HG03025 (cell line): ENCODE results near the gene THAP2.
A peak's percentile ranks its signal among the peaks of the same experiment; 100 is the strongest.
"Not testable (repeated sequence)": the region's sequence is repeated elsewhere in the genome, so short reads cannot be mapped to it uniquely, and the experiment has no call there.

Source experiments
- ATAC-seq: cut with Tn5 transposase; IDR thresholded peaks from one replicate; pipeline ENCODE4 v1.9.1; 2021; ENCODE audit warnings: mild to moderate bottlenecking, moderate library complexity; ENCODE audit not compliant: unreplicated experiment, low FRiP score

THAP2 gene

DNA sequence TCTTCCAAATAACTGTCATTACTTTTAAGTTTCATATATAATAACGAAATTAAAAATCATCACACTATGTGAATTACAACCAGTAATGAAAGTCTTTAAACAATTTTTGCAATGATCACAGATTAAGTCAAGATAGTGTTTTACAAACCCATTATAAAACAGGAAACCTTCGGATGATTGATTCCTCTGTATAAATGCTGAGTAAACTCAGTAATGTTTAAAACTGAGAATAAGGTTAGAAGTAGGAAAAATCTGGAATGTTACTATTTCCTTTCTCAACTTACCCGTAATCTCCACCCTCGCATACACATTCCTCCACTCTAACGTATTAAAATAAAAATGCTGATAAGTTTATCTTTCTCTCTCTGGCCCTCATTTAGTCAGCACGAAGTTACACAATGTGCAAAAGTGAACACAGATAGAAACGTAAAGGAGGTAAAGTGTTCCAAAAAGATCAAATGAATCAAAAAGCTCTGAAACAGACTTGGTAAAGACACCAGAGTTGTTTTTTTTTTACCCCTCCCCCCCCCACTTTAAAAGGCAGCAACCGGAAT is 2.0 kb upstream of the THAP2 start:
- ATAC-seq, result no peak

DNA sequence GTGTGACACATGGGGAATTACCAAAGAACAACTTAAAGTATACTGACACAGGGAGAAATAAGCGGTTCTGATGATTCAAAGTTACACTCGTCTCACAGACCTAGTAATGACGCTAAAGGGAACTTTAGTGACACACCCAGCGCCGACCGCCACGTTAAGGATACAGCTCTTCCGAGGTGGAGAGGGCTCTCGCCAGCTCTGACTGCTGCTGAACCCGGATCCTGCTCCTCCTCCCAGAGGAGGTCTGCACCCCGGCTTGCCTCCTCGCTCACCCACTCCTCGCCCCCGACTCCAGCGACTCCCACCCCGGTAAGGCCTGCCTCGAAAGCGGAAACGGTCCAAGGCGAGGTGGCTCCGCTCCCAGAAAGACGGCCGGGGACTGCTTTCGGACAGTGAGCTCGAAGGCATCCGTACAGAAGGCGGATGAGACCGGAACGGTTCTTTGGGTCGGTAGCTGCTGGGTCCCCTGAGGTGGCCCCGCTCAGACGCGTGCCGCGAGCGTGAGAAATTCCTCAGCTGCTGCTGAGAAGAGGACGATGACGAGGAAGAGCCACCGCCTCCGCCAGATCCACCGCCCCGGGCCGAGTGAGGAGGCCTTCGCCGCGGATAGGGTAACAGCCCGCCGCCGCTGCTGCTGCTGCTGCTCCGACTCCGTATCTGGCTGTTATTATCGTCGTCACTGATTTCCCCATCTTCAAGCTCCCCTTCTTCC is 1.1 kb upstream of the THAP2 start:
- peak; percentile 18 for ATAC-seq

DNA sequence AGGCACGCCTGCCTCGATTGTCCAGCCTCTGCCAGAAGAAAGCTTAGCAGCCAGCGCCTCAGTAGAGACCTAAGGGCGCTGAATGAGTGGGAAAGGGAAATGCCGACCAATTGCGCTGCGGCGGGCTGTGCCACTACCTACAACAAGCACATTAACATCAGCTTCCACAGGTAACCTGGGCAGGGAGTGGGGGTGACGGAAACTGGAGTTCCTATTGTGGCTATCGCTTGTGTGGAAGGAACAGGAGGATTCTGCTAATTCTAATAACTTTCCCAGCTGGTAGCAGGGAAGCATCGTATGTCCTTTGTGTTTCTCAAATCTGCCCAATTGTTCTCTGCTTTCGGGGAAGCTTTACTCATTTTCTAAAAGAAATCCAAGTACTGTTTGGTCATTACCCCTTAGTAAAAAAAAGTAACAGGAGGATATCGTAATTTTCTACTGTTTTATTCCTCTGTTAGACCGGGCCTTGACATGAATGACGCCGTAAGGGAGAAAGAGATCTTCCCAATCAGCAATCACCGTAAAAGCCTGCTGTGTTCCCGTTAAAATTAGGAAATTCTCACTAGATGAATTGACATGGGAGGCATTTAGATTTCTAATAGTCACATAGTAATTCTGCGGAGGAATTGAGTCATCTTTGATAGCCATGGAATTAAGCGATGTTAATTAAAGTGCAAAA is 449 bp downstream of the THAP2 start:
- no peak for ATAC-seq

DNA sequence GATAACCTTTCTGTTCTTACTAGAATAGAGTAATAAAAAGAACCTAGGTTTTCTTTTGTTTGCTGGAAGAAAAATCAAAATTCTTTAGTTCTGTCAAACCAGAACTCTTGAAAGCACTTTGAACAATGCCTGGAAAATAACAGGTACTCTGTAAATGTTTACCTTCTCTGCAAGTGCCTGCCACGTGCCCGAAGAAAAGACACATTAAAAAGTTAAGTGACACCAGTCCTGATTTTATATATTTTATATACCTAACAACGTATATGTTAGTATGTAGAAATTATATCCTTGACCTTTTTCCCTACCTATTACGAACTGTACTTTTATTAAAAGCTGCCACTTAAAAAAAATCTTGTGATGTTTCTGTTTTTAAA is 976 bp downstream of the THAP2 start:
- ATAC-seq, result no peak

DNA sequence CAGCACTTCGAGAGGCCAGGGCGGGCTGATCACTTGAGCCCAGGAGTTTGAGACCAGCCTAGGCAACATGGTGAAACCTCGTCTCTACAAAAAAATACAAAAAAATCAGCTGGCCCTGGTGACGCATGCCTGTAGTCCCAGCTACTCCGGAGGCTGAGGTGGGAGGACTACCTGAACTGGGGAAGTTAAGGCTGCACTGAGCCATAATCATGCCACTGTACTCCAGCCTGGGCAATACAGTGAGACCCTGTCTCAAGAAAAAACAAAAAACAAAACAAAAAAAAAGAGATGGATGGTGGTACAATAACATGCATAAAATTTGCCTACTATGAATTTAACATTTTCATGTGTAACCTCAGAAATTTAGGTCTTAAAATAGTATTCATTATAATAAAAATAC is 2.2 kb downstream of the THAP2 start:
- no peak for ATAC-seq

DNA sequence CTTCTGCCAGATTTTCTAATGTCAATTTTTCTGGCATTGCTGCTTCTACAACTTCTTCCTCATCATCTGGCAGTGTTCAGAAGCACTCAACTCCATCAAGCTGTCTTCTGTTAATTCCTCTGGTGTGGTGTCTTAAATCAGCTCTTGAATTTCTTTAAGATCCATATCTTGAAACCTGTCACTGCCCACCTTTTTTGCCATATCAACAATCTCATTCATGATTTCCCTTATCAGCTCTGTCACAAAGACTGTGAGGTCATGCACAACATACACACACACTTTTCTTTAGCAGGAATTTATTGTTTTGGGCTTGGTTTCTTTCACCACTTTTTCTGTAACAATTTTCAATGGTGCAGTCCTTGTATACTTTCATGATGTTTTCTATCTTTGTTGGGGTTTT is 7.2 kb downstream of the THAP2 start:
- ATAC-seq, result no peak

DNA sequence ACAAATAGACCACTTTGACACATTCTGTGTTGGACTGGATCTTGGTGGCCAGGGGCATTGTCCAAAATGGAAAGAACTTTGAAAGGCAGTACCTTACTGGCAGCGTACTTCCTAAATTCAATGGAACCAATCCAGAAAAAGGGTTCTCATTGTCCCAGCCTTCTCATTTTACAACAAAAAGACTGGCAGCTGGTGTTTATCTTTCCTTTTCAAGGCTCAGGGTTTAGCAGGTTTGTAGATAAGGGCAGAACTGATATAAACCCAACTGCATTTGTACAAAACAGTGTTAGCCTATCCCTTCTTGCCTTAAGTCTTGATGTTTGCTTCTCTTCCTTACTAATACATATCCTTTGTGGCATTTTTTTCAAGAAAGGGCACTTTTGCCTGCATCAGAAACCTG is 7.7 kb downstream of the THAP2 start:
- ATAC-seq, result no peak

GRCh38 chr12:71682466-71682865 is 18.4 kb downstream of the THAP2 start:
- ATAC-seq, result no peak

DNA sequence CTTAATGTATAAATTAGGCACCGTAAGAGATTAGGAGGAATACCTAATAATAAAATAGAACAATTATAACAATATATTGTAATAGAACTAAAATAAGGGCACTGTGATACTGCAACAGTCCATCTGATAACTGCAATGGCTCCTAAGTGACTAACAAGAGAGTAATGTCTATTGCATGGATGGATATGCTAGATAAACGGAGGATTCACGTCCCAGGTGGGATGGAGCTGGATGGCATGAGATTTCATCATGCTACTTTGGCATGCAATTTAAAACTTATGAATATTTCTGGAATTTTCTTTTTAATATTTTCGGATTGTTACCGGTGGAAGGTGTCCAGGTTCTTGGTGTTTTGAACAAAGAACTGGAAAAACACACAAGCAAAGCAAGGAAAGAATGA is 19.5 kb downstream of the THAP2 start:
- ATAC-seq, result no peak

- ATAC-seq, result no peak
Measured at GRCh38 chr12:71684081-71684480, 20.0 kb downstream of the THAP2 start.

DNA sequence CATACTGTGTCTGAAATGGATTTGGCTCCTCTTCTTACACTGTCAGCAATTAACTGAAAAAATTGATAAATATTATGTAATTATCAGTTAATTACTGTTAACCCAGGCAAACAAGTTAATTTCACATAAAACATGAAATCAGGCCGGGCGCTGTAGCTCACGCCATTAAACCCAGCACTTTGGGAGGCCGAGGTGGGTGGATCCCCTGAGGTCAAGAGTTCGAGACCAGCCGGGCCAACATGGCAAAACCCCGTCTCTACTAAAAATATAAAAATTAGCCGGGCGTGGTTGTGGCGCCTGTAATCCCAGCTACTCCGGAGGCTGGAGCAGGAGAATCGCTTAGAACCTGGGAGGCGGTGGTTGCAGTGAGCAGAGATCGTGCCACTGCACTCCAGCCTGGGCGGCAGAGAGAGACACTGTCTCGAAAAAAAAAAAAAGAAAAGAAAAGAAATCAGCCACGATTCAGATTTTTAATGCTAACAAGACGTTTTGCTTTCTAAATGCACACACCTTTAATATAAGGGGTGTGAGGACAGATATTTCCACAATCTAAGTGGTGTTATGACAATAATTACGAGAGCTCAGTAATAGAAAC is 21.3 kb downstream of the THAP2 start:
- ATAC-seq, result no peak

DNA sequence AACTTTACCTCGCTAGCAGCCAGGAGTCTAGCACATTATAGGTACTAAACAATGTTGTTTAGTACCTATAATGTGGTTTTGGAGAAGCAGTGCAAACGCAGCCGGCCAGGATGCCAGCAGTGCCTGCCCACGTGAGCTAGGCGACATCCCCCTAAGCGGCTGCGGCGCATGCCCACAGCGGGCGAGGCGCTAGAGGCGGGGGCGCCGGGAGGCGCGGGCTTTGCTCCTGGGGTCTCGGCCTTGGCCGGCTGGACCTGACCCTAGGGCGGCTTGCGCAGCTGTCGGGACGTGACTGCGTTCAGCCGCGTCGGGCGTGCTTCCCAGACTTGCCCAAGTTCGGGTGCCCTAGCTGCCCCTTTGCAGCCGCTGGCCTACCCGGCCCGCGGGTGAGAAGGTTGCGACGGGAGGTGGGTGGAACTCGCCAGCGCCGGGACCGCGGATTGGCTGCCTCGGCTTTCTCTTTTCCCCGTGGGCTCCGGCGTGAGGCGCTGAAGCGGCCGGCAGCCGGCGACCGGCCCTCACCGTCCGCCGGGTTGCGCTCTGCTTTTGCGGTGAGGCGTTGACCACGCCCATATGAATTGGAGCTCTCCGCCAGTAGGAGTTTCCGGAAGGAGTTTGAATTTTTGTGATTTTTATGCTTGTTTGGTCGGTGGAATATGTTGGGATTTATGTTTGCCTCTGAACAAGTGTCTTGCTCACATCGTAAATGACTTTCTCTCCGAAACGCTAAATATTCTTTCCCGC is 22.0 kb downstream of the THAP2 start, which contains the start of gene TMEM19:
TMEM19 (plus strand) TSS at position 169 of the 744 bp plus-strand sequence. CDS start 599 bp downstream, outside the sequence.
- ATAC-seq, result peak; percentile 87

- no peak for ATAC-seq
Measured at GRCh38 chr12:71686658-71687025, 22.5 kb downstream of the THAP2 start.

DNA sequence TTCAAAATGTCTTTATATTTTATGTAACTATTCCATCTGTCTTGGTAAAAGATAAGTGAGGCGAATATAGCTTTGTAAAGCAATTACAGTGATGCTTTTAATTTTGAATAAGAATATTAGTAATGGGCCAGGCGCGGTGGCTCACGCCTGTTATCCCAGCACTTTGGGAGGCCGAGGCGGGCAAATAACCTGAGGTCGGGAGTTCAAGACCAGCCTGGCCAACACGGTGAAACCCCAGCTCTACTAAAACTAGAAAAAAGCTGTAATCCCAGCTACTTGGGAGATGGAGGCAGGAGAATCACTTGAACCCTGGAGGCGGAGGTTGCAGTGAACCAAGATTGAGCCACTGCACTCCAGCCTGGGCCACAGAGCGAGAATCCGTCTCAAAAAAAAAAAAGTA is 23.1 kb downstream of the THAP2 start:
- ATAC-seq, result not testable (repeated sequence)

DNA sequence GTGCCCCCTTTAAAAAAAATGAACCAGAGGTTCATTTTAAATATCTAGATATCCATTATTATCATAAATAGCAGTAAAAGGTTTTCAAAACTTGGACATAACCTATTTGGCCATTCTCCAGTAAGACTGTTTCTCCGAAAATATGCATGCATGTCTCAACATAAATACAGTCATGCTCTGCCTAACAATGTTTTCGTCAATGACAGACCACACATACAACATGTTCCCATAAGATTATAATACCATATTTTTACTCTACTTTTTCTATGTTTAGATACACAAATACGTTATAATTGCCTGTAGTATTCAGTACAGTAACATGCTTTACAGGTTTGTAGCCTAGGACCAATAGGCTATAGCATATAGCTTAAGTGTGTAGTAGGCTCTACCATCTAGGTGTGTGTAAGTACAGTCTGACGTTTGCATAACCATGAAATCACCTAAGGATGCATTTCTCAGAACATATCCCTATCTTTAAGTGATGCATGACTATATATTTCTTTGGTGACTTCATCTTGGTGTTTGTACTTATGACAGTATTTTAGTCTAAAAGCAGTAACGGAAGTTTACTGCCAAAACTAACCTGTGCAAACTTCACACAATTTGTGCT is 25.0 kb downstream of the THAP2 start:
- ATAC-seq, result no peak

- ATAC-seq, result no peak
Measured at GRCh38 chr12:71691504-71692129, 27.5 kb downstream of the THAP2 start.

GRCh38 chr12:71693126-71693525 is 29.0 kb downstream of the THAP2 start:
- ATAC-seq, result no peak

DNA sequence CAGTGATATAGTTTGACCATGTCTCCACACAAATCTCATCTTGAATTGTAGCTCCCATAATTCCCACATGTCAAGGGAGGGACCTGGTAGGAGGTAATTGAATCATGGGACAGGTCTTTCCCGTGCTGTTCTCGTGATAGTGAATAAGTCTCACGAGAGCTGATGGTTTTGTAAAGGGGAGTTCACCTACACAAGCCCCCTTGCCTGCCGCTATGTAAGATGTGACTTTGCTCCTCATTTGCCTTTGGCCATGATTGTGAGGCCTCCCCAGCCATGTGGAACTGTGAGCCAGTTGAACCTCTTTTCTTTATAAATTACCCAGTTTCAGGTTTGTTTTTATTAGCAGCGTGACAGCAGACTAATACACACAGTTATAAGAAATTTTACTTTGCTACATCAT is 29.6 kb downstream of the THAP2 start:
- ATAC-seq, result peak; percentile 8

DNA sequence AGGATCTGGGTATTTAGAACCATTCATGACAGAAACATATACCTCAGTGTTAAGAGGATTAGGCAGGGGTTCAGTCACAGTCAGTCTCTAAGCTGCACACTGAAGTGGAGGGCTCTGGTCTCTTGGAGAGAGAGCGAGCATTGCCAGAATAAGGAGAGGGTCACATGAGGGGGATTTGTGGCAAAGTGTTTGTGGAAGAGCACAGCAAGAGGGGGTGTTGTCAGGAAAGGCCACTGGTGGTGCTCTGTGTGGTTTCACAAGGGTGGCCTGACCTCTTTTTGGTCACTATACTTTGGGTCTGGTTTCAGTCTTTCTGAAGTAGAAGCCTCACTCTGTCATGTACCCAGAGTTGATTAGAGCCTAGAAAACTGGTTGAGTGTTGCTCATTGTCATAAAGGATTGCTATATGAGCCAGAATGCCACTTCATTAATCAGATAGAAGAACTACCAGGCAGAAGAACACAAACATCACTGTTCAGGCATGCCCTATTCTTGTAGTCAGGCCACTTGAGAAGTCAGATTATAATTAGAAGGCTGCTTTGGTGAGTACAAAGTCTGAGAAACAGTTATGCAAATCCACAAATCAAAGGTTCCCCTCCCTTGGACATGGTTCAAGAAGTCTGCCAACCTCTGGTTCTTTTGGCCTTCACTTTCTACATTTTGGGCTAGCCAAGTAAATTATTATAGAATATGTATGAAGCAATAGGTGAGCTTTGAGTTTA is 30.2 kb downstream of the THAP2 start:
- peak; percentile 88 for ATAC-seq
